D341Med (cell line): Measurements from ENCODE around the gene FURIN.
"Not testable (repeated sequence)": the region's sequence is repeated elsewhere in the genome, so short reads cannot be mapped to it uniquely, and the experiment has no call there.

Experiments
- DNase-seq: peaks from one replicate; pipeline ENCODE4 v3.0.0; 2012; ENCODE audit warnings: low spot score

Gene FURIN

GRCh38 chr15:90870354-90871138 is 2.2 kb downstream of the FURIN start:
- DNase-seq = no peak

- peak; percentile 80 for DNase-seq
Measured at GRCh38 chr15:90871139-90871715, 2.8 kb downstream of the FURIN start.

- DNase-seq = peak; percentile 76
Measured at GRCh38 chr15:90871716-90872485, 3.5 kb downstream of the FURIN start.

GRCh38 chr15:90872486-90873184 is 4.2 kb downstream of the FURIN start:
- no peak for DNase-seq

- DNase-seq = no peak
Measured at GRCh38 chr15:90873488-90873997, 5.2 kb downstream of the FURIN start.

GRCh38 chr15:90873998-90874605 is 5.7 kb downstream of the FURIN start:
- no peak for DNase-seq

- not testable (repeated sequence) for DNase-seq
Measured at GRCh38 chr15:90874986-90875385, 6.6 kb downstream of the FURIN start.

- no peak for DNase-seq
Measured at GRCh38 chr15:90875549-90875981, 7.2 kb downstream of the FURIN start.

GRCh38 chr15:90876046-90876445 is 7.7 kb downstream of the FURIN start:
- no peak for DNase-seq

GRCh38 chr15:90876512-90877170 is 8.3 kb downstream of the FURIN start:
- DNase-seq = no peak

- no peak for DNase-seq
Measured at GRCh38 chr15:90877315-90877714, 8.9 kb downstream of the FURIN start.

GRCh38 chr15:90877996-90878395 is 9.6 kb downstream of the FURIN start:
- DNase-seq = no peak

GRCh38 chr15:90878660-90879059 is 10.3 kb downstream of the FURIN start:
- no peak for DNase-seq

- DNase-seq = no peak
Measured at GRCh38 chr15:90879730-90880366, 11.5 kb downstream of the FURIN start.

- no peak for DNase-seq
Measured at GRCh38 chr15:90880381-90881145, 12.2 kb downstream of the FURIN start.

GRCh38 chr15:90881181-90881977 is 13.0 kb downstream of the FURIN start:
- no peak for DNase-seq

- no peak for DNase-seq
Measured at GRCh38 chr15:90881978-90882721, 13.8 kb downstream of the FURIN start.
